GM23338 (cell line): ENCODE measurements around the gene TARBP1. TPM values are rescaled to one million over a fixed set of nuclear protein-coding genes. Genes with fewer than 3 reads are reported as not detected.

Experiments
- CREB1 ChIP-seq: fragments of 250-450 bp; sonication (Bioruptor Pico); IDR thresholded peaks from 2 replicates; pipeline ENCODE4 v1.5.0; 2020; ENCODE audit warnings: low read depth, mild to moderate bottlenecking, moderate library complexity
- EZH2phosphoT487 ChIP-seq: fragments of 200-600 bp; sonication (generic); IDR thresholded peaks from one replicate; pipeline ENCODE4 v1.8.1; 2018; ENCODE audit warnings: antibody characterized with exemption; ENCODE audit not compliant: unreplicated experiment
- JUNB ChIP-seq: IDR thresholded peaks from one replicate; pipeline ENCODE4 v1.6.1; 2016; ENCODE audit warnings: antibody characterized with exemption; ENCODE audit not compliant: unreplicated experiment
- NANOG ChIP-seq: IDR thresholded peaks from 2 replicates; pipeline ENCODE4 v1.6.1; 2016; ENCODE audit warnings: antibody characterized with exemption, borderline replicate concordance
- POLR2AphosphoS5 ChIP-seq: IDR thresholded peaks from 2 replicates; pipeline ENCODE4 v1.6.1; 2016; ENCODE audit warnings: antibody characterized with exemption, low read depth
- STAT1 ChIP-seq: IDR thresholded peaks from one replicate; pipeline ENCODE4 v1.6.1; 2016; ENCODE audit warnings: antibody characterized with exemption; ENCODE audit not compliant: unreplicated experiment
- ZNF114 ChIP-seq: fragments of 250-450 bp; sonication (Bioruptor Pico); IDR thresholded peaks from 2 replicates; pipeline ENCODE4 v1.5.0; 2020; ENCODE audit warnings: mild to moderate bottlenecking, moderate library complexity
- ZNF331 ChIP-seq: fragments of 250-450 bp; sonication (Bioruptor Pico); IDR thresholded peaks from 2 replicates; pipeline ENCODE4 v1.5.0; 2020; ENCODE audit warnings: low read depth, mild to moderate bottlenecking, moderate library complexity
- ZNF462 ChIP-seq: fragments of 250-450 bp; sonication (Bioruptor Pico); IDR thresholded peaks from 2 replicates; pipeline ENCODE4 v1.5.0; 2020; ENCODE audit warnings: mild to moderate bottlenecking, moderate library complexity
- polyA plus RNA-seq: library from polyadenylated mRNA; unstranded; fragments of >200 nt; fragmentation: Nextera tagmentation; extraction: Ambion mirVana; gene quantifications from 2 replicates; pipeline ENCODE4 v1.2.1, GENCODE V29; 2016
- total RNA-seq: library from RNA; depleted of rRNA; stranded (reverse); fragments of >200 nt; shearing (Covaris generic); gene quantifications from 2 replicates; pipeline ENCODE4 v1.2.3, GENCODE V29; 2014
- TF ChIP-seq, protein P1 (sequence below): IDR thresholded peaks from 2 replicates; pipeline ENCODE4 v1.6.1; 2016; ENCODE audit warnings: antibody characterized with exemption
- TF ChIP-seq, protein P2 (sequence below), 2 experiments: fragments of 200-600 bp in 1 of 2; sonication (generic) in 1 of 2; conservative IDR thresholded peaks; 2 replicates each; pipeline versions ENCODE4 v1.5.1 to v1.6.1; 2016 to 2017; ENCODE audit warnings: antibody characterized with exemption in 2 of 2, low read depth in 2 of 2, mild to moderate bottlenecking in 2 of 2, moderate library complexity in 1 of 2

The TARBP1 gene
- total and polyA plus RNA-seq, 2 experiments from 2014 or later: 14.9 to 18.8 TPM

- no peak for TF ChIP-seq ZNF462 (CRISPR knock-in tag)
- TF ChIP-seq STAT1: no peak
- no peak for TF ChIP-seq JUNB
- no peak for TF ChIP-seq EZH2phosphoT487
- no peak for TF ChIP-seq CREB1 (CRISPR knock-in tag)
- no peak for TF ChIP-seq NANOG
- TF ChIP-seq, protein P1, sequence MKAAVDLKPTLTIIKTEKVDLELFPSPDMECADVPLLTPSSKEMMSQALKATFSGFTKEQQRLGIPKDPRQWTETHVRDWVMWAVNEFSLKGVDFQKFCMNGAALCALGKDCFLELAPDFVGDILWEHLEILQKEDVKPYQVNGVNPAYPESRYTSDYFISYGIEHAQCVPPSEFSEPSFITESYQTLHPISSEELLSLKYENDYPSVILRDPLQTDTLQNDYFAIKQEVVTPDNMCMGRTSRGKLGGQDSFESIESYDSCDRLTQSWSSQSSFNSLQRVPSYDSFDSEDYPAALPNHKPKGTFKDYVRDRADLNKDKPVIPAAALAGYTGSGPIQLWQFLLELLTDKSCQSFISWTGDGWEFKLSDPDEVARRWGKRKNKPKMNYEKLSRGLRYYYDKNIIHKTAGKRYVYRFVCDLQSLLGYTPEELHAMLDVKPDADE: no peak
- TF ChIP-seq, protein P2, sequence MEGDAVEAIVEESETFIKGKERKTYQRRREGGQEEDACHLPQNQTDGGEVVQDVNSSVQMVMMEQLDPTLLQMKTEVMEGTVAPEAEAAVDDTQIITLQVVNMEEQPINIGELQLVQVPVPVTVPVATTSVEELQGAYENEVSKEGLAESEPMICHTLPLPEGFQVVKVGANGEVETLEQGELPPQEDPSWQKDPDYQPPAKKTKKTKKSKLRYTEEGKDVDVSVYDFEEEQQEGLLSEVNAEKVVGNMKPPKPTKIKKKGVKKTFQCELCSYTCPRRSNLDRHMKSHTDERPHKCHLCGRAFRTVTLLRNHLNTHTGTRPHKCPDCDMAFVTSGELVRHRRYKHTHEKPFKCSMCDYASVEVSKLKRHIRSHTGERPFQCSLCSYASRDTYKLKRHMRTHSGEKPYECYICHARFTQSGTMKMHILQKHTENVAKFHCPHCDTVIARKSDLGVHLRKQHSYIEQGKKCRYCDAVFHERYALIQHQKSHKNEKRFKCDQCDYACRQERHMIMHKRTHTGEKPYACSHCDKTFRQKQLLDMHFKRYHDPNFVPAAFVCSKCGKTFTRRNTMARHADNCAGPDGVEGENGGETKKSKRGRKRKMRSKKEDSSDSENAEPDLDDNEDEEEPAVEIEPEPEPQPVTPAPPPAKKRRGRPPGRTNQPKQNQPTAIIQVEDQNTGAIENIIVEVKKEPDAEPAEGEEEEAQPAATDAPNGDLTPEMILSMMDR (conservative IDR thresholded peaks at IDR 0.05; ENCODE audit: low read depth in 2 of 2): no peak
- no peak for TF ChIP-seq POLR2AphosphoS5
- TF ChIP-seq ZNF331 (CRISPR knock-in tag): no peak
- TF ChIP-seq ZNF114 (CRISPR knock-in tag): no peak
Observed at GRCh38 chr1:234375672-234376071, 103.3 kb downstream of the TARBP1 start (continued).
